Activated CD4-positive, alpha-beta T cell treated with anti-CD3 and anti-CD28 coated beads, Interleukin-2, amount 50 U/mL, for 4 hours (primary cell): ENCODE data around the gene RCOR2.

Source experiments
- DNase-seq, 2 experiments: peaks; one replicate each; pipeline ENCODE4 v3.0.0-alpha.2; 2020

The RCOR2 gene

GRCh38 chr11:63922673-63923192 lies 5.8 kb upstream of the RCOR2 start:
- DNase-seq, result no peak

- no peak for DNase-seq
Observed at GRCh38 chr11:63920939-63921417, 4.0 kb upstream of the RCOR2 start.

DNA sequence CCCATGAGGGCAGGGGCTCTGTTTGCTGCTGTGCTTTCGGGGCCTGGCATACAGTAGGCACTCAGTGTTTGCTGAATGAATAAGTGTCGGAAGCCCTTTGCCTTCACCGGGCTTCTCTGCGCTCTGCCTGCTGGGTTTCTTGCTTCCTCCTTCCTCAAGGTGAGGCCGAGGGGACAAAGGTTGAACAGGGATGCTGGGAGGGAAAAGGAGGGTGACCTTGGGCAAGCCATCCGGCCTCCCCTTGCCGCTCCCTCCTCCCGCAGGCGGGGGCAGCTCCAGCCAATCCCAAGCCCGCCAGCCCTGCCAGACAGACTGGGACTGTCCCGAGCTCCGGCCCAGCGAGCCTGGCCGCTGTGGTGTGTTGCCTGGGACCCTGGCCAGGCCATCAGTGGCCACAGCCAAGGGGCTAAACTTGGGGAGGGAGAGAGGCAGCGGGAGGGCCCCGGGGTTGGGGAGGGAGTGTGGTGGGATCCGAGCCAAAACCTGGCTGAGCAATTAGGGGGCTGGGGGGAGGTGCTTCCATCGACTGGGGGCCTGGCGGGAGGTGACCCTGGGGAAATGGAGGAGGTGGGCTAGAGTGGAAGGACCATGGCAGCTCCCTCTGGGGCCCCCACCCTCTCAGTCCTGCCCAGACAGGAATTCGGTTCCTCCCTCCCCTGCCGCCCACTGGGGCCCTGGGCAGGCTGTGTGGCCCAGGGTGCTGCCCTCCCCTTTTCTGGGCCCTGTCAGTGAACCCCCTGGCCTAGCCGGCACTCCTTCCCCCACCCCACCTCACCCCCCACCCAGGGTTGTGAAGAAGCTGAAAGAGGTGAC lies 3.4 kb upstream of the RCOR2 start:
- no peak for DNase-seq

GRCh38 chr11:63919267-63920125 lies 2.5 kb upstream of the RCOR2 start:
- no peak for DNase-seq

DNA sequence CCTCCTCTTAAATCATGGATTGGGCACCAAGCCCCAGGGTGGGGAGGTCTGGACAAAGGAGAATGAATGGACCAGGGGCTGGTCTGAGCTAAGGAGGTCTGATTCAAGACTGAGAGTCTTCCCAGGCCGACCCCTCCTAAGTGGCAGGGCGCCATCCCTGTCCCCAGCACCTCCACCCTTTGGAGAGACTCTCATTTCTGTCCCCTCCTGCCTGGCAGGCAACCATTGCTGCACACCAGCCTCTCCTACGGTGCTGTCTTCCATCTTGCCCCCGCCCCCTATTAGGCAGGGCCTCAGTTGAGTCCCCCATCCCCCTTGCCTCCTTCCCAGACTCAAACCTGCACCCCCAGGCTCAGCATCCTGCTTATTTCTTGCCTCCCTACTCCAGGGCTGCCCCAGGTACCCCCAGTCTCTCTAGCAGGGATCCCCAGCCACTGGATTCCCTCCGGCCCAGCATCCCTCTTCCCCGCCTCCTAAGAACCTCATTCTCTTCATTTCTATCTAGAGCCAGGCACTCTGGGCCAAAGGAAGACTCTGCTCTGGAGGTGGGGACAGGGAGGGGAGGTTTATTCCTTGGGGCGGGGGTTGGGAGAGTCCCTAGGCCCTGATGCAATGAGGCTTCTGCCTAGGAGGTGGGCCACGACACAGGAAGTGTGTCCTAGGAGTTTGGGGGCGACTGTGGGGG lies 1.7 kb upstream of the RCOR2 start:
- no peak for DNase-seq

DNA sequence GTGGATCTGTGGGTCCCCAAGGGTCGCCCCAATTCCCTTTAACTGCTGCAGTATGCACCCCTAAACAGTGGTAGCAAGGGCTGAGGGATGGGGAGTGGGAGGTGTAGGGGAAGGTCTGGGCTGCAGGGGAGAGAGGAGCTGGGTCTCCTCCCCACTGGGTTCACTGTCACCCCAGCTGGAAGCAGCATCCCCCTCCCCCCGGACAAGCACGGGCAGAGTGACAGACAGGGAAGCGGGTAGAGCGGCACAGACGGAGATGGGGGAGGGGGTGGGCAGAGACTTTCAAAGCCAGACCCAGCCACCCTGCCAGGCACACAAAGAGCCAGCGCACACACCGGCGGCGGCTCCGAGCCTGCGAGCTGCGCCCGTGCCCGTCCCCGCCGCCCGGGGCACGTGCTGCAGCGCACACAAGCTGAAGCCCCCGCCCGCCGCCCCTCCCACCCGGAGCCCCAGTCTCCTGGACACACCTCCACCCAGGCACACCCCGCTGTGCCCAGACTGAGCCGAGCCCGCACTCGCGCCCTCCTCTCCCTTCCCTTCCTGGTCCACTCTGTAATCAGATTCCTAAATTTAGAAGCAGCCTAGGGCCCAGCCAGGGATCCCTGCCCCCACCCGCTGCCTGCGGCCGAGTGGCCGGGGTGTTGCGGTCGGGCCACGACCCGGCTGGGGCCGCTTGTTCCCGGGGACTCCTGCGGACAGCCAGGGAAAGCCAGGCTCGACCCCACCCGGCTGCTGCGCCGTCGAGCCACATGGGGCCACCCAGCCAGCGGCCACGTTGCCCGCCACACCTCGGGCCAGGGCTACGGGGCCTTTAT lies 935 bp upstream of the RCOR2 start:
- peak in 1 of 2 experiments; percentile 28 for DNase-seq

- no peak for DNase-seq
Observed at GRCh38 chr11:63915961-63916836, 765 bp downstream of the RCOR2 start.

GRCh38 chr11:63914896-63915691 lies 1.9 kb downstream of the RCOR2 start:
- DNase-seq, result no peak

- DNase-seq, result no peak
Observed at GRCh38 chr11:63913866-63914830, 2.8 kb downstream of the RCOR2 start.

- no peak for DNase-seq
Observed at GRCh38 chr11:63912678-63913077, 4.3 kb downstream of the RCOR2 start.

DNA sequence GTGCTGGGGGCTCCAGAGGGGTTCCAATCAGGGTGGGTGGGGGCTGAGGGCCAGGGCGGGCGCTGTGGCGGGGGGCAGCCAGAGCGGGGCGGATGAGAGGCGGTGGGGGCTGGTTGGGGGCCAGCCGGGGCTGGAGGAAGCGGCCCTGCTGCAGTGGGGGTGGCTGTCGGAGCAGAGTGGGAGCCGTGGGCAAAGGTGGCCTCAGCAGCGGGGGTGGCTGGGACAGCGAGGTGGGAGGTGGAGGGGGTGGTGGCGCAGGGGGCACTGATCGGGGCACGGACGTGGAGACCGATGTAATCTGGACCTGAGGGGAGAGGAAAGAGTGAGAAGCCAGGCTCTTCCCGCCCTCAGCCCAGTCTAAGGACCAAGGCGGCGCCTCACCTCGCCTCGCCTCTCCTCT lies 5.1 kb downstream of the RCOR2 start:
- DNase-seq, result no peak

- no peak for DNase-seq
Observed at GRCh38 chr11:63911440-63911839, 5.5 kb downstream of the RCOR2 start.

DNA sequence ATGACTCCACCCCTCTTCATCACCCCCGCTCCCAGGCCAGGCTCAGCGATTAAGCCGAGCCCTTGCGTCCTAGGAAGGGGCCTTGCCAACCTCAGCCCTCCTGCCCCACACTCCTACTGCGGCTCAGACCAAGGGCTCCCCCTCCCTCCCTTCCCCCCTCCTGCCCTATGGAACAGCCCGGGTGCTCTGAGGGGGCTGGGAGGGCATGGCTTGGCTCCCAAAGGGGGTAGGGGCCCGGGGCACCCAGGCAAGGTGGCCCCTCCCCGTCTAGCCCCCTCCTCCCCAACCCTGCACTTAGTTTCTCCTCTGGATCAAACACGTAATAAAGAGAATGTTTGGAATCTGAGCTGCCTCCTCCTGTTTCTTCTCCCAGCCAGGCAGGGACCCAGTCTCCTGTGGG lies 6.3 kb downstream of the RCOR2 start:
- no peak for DNase-seq

- DNase-seq, result no peak
Observed at GRCh38 chr11:63909591-63910506, 7.1 kb downstream of the RCOR2 start.

- no peak for DNase-seq
Observed at GRCh38 chr11:63908631-63909401, 8.1 kb downstream of the RCOR2 start.

GRCh38 chr11:63907808-63908530 lies 9.0 kb downstream of the RCOR2 start:
- DNase-seq, result no peak
